Activated T-cell treated with anti-CD3 and anti-CD28 coated beads, Interleukin-2, amount 50 U/mL, for 4 hours (primary cell): Measurements from ENCODE around the gene BCAM. TPM values are rescaled to one million over a fixed set of nuclear protein-coding genes. Genes with fewer than 3 reads are reported as not detected.
"Not testable (repeated sequence)": the region's sequence is repeated elsewhere in the genome, so short reads cannot be mapped to it uniquely, and the experiment has no call there.

Experiments used
- ATAC-seq, 2 donors: fragments of 200-7000 bp; cut with Tn5 transposase; one replicate each; pipeline ENCODE4 v1.10.0; 2021
- DNase-seq: peaks from one replicate; pipeline ENCODE4 v3.0.0-alpha.2; 2020
- H3K27me3 Mint-ChIP-seq: one replicate; pipeline ENCODE4 v1.8.0; 2021; ENCODE audit warnings: low read depth, mixed read lengths
- H3K36me3 Mint-ChIP-seq: one replicate; pipeline ENCODE4 v1.8.0; 2022; ENCODE audit warnings: mixed read lengths; ENCODE audit not compliant: insufficient read depth
- H3K4me1 Mint-ChIP-seq: one replicate; pipeline ENCODE4 v1.8.0; 2021; ENCODE audit warnings: low read depth, mixed read lengths
- H3K4me3 Mint-ChIP-seq: one replicate; pipeline ENCODE4 v1.8.0; 2021; ENCODE audit warnings: mild to moderate bottlenecking, moderate library complexity, mixed read lengths
- H3K9me3 Mint-ChIP-seq: one replicate; pipeline ENCODE4 v1.8.0; 2021; ENCODE audit warnings: mixed read lengths
- total RNA-seq, 3 donors: library from RNA; stranded (reverse); gene quantifications; one replicate each; pipeline ENCODE4 v1.2.1, GENCODE V29; 2021

The BCAM gene
- total RNA-seq, 3 donors from 2014 or later = 0.33 to 0.40 (median 0.33) TPM

- DNase-seq (no peak), ATAC-seq (no peak)
- no peaks in the 10 kb centered on the region for H3K27me3 Mint-ChIP-seq
- H3K4me3 Mint-ChIP-seq = no peak overlapping the region
- H3K36me3 Mint-ChIP-seq = no peaks in the 10 kb centered on the region
- H3K9me3 Mint-ChIP-seq = no peaks in the 10 kb centered on the region
- H3K4me1 Mint-ChIP-seq = no peaks in the 10 kb centered on the region
These were observed 10.4 kb downstream of the BCAM start for GRCh38 chr19:44819246-44819832.

- Mint-ChIP-seq H3K9me3 (no peaks in the 10 kb centered on the region), H3K27me3 (no peaks in the 10 kb centered on the region), H3K4me1 (no peaks in the 10 kb centered on the region), H3K4me3 (no peak overlapping the region), H3K36me3 (no peaks in the 10 kb centered on the region)
- no peak for ATAC-seq
- DNase-seq = no peak
These were observed 12.0 kb downstream of the BCAM start for GRCh38 chr19:44820648-44821609.

- Mint-ChIP-seq H3K27me3 (peaks cover 2% of the 10 kb centered on the region), H3K4me1 (no peaks in the 10 kb centered on the region), H3K36me3 (no peaks in the 10 kb centered on the region), H3K9me3 (no peaks in the 10 kb centered on the region), H3K4me3 (no peak overlapping the region)
- no peak for ATAC-seq
- DNase-seq = no peak
These were observed 13.3 kb downstream of the BCAM start for GRCh38 chr19:44822177-44822576.

DNA sequence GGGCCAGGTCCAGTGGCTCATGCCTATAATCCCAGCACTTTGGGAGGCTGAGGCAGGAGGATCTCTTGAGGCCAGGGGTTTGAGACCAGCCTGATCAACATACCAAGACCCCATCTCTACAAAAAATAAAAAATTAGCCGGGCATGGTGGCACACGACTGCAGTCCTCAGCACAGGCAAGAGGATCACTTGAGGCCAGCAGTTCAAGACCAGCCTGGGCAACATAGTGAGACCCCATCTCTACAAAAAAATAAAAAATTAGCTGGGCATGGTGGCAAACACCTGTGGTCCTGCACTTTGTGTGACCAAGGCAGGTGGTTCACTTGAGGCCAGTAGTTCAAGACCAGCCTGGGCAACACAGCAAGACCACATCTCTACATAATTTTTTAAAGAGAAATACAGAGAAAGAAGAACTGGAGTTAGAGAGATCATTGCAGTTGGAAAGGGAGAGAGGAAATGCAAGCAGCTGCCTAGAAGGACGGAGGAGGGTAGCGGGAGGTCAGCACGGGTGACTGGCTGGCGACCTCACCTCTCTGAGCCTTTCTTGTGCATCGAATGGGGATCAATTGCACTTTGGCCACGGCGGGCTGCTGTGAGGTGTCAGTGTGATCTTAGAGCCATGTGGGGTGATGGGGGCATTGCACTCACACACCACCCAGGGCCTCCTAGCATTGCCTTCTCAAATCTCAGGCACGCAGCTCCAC lies 13.9 kb downstream of the BCAM start:
- no peak overlapping the region for H3K4me3 Mint-ChIP-seq
- no peak for DNase-seq
- H3K4me1 Mint-ChIP-seq = no peaks in the 10 kb centered on the region
- H3K36me3 Mint-ChIP-seq = no peaks in the 10 kb centered on the region
- H3K9me3 Mint-ChIP-seq = no peaks in the 10 kb centered on the region
- ATAC-seq = no peak
- peaks cover 3% of the 10 kb centered on the region for H3K27me3 Mint-ChIP-seq

GRCh38 chr19:44823373-44823698 lies 14.4 kb downstream of the BCAM start:
- H3K9me3 Mint-ChIP-seq = no peaks in the 10 kb centered on the region
- H3K27me3 Mint-ChIP-seq = peaks cover 3% of the 10 kb centered on the region
- ATAC-seq = no peak
- H3K4me3 Mint-ChIP-seq = no peak overlapping the region
- H3K36me3 Mint-ChIP-seq = no peaks in the 10 kb centered on the region
- no peak for DNase-seq
- H3K4me1 Mint-ChIP-seq = no peaks in the 10 kb centered on the region

DNA sequence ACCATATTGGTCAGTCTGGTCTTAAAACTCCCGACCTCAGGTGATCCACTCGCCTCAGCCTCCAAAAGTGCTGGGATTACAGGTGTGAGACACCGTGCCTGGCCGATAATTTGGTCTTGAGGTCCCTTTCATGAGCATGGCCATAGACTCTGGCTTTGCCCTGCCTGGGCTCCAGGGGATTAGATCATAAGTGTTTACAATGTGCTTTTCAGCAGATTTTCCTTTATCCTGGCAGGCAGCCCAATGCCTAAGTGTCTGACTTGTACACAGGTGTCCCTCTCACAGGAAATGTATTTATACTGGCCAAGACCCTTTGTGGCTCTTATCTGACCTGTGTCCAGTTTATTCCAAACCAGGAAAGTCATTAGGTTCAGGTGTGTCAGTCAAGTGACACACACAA lies 15.9 kb downstream of the BCAM start:
- no peak for DNase-seq
- Mint-ChIP-seq H3K36me3 (no peaks in the 10 kb centered on the region), H3K9me3 (no peaks in the 10 kb centered on the region), H3K4me1 (no peaks in the 10 kb centered on the region), H3K27me3 (peaks cover 3% of the 10 kb centered on the region), H3K4me3 (no peak overlapping the region)
- no peak for ATAC-seq

DNA sequence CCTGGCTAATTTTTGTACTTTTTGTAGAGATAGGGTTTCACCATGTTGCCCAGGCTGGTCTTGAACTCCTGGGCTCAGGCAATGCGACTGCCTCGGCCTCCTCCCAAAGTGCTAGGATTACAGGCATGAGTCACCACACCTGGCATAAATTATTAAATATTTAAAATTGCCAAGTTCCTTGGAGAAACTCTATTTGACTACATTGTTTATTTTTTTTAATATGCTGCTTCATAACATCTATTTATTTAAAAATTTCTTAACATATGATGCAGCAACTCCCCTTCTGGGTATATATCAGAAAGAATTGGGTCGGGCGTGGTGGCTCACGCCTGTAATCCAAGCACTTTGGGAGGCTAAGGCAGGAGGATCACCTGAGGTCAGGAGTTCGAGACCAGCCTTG lies 24.0 kb downstream of the BCAM start:
- not testable (repeated sequence) for ATAC-seq, DNase-seq, H3K36me3 Mint-ChIP-seq, H3K9me3 Mint-ChIP-seq, H3K27me3 Mint-ChIP-seq, H3K4me1 Mint-ChIP-seq, H3K4me3 Mint-ChIP-seq

GRCh38 chr19:44834399-44834798 lies 25.5 kb downstream of the BCAM start:
- H3K36me3 Mint-ChIP-seq, DNase-seq, H3K4me3 Mint-ChIP-seq, H3K27me3 Mint-ChIP-seq, H3K9me3 Mint-ChIP-seq, ATAC-seq, H3K4me1 Mint-ChIP-seq: not testable (repeated sequence)

DNA sequence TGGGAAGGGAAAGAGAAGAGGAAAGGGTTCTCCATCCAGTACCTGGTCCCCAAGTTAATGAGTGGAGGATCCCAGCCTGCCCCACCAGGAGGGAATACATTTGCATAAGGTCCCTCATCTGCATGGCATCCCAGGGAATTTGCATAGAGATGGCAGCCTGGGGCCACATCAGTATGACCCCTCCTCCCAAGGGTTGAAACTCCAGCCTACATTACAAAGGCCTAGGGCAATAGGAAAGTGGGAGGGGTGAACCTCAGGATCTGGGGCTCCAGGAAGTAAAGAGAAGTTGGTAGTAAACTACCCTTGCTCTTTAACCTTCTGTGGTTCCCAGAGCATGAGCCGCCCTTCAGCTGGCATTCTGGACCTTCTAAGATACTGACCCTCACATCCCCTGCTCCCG lies 30.4 kb downstream of the BCAM start:
- no peak for ATAC-seq
- Mint-ChIP-seq H3K9me3 (no peaks in the 10 kb centered on the region), H3K4me3 (no peak overlapping the region), H3K36me3 (no peaks in the 10 kb centered on the region), H3K27me3 (peaks cover 5% of the 10 kb centered on the region), H3K4me1 (peaks cover 7% of the 10 kb centered on the region)
- no peak for DNase-seq

- H3K27me3 Mint-ChIP-seq = peaks cover 6% of the 10 kb centered on the region
- H3K36me3 Mint-ChIP-seq = no peaks in the 10 kb centered on the region
These were observed 31.9 kb downstream of the BCAM start for GRCh38 chr19:44840811-44841210.

GRCh38 chr19:44841231-44841630 lies 32.3 kb downstream of the BCAM start:
- H3K9me3 Mint-ChIP-seq = no peaks in the 10 kb centered on the region
- H3K4me1 Mint-ChIP-seq = peaks cover 19% of the 10 kb centered on the region
- H3K4me3 Mint-ChIP-seq = no peak overlapping the region
- DNase-seq (no peak), ATAC-seq (no peak)
- H3K36me3 Mint-ChIP-seq = no peaks in the 10 kb centered on the region
- peaks cover 6% of the 10 kb centered on the region for H3K27me3 Mint-ChIP-seq

More at GRCh38 chr19:44840811-44841210, 31.9 kb downstream of the BCAM start:
- no peak for ATAC-seq
- Mint-ChIP-seq H3K9me3 (no peaks in the 10 kb centered on the region), H3K4me3 (no peak overlapping the region), H3K4me1 (peaks cover 17% of the 10 kb centered on the region)
- DNase-seq = no peak

DNA sequence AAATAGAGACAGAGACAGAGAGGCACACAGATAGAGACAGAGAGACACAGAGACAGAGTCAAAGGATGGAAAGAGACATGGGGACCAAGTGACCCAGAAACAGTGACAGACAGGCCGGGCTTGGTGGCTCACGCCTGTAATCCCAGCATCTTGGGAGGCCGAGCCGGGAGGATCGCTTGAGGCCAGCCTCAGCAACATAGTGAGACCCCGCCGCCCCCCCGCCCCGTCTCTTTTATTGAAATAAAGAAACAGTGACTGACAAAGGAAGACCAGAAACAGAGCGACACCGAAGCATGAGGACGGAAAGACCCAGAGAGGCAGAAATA lies 36.3 kb downstream of the BCAM start:
- Mint-ChIP-seq H3K4me1 (peaks cover 30% of the 10 kb centered on the region), H3K36me3 (no peaks in the 10 kb centered on the region), H3K4me3 (peak overlapping the region; percentile 89), H3K27me3 (peaks cover 14% of the 10 kb centered on the region), H3K9me3 (no peaks in the 10 kb centered on the region)
- ATAC-seq = no peak
- no peak for DNase-seq

DNA sequence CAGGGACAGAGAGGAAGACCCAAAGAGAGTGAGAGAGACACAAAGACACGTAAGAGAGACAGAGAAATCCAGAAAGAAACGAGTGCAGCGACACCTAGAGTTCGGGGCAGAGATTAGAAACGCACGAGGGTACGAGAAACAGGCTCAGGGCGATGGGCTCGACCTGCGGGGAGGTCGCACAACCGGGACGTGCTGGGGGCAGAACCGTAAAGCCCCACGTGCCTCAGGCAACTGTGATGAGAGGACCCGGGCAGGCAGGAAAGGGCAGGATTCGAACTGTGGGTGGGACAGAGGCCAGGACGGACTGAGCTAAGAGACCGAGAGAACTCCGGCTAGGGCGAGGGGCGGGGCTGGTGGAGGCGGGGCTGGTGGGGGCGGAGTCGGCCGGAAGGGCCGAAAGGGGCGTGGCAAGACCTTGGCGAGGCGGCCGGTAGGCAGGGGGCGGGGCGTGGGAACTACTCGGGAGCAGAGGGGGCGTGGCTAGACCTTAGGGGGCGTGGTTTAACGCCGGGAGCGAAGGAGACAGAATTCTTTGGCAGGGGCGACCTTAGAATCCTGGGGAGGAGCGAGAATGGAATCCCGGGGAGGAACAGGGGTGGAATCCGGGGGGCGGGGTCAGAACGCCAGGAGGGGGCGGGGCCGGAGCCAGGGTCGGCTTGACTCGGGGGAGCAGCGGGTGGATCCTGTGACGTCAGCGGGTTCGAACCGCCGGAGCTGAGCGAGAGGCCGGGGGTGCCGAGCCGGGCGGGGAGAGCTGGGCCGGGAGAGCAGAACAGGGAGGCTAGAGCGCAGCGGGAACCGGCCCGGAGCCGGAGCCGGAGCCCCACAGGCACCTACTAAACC lies 36.9 kb downstream of the BCAM start, which contains the start of gene NECTIN2:
Gene NECTIN2, plus strand, starts transcription at position 686 of the 843 bp plus-strand sequence. CDS start 229 bp downstream, outside the sequence.
- DNase-seq = peak; percentile 68
- ATAC-seq = peak; percentile 67 to 69
- peak within 1 kb of the TSS; percentile 89 for H3K4me3 Mint-ChIP-seq
- H3K4me1 Mint-ChIP-seq = peaks cover 30% of the 10 kb centered on the region
- H3K36me3 Mint-ChIP-seq = no peaks in the 10 kb centered on the region
- H3K27me3 Mint-ChIP-seq = peaks cover 14% of the 10 kb centered on the region
- H3K9me3 Mint-ChIP-seq = no peaks in the 10 kb centered on the region
